Right renal cortex interstitium (tissue), 3 donors: ENCODE measurements around the gene KCNN2. TPM values are rescaled to one million over a fixed set of nuclear protein-coding genes. Genes with fewer than 3 reads are reported as not detected.
"Not testable (repeated sequence)": the region's sequence is repeated elsewhere in the genome, so short reads cannot be mapped to it uniquely, and the experiment has no call there.

ENCODE experiments used
- DNase-seq, 3 donors: peaks; one replicate each; pipeline ENCODE4 v3.0.0-alpha.2; 2013; ENCODE audit warnings: low read depth in 3 of 3, low spot score in 2 of 3
- polyA plus RNA-seq, 3 donors: library from polyadenylated mRNA; unstranded; fragments of 120-200 nt; gene quantifications; one replicate each; pipeline ENCODE4 v1.2.1, GENCODE V29; 2013; ENCODE audit not compliant: insufficient read length in 3 of 3

KCNN2 gene
- polyA plus RNA-seq, 3 donors: 4.8 to 7.1 (median 5.7) TPM

- peak in 2 of 3 donors; percentile 9 to 10 for DNase-seq
These were observed 56.6 kb downstream of the KCNN2 start for GRCh38 chr5:114418176-114419066.

- DNase-seq: no peak
These were observed 57.2 kb downstream of the KCNN2 start for GRCh38 chr5:114419067-114419388.

DNA sequence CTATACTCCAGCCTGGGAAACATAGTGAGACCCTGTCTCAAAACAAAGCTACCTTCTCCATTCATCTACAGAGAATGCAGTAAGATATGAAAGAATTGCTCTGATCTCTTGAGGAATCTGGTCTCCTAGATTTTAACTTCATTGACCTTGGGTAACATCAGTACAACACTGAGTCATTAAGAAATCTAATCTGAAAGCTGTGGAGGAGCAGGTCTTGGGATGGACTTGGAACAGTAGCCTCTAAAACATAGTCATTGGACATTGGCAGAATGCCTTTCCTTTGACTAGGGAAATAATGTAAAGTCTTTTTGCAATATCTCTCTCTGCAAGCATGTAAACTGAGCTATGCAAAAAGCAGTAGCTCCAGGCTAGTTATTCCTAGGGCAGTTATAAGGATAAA, 58.1 kb downstream of the KCNN2 start:
- no peak for DNase-seq

DNA sequence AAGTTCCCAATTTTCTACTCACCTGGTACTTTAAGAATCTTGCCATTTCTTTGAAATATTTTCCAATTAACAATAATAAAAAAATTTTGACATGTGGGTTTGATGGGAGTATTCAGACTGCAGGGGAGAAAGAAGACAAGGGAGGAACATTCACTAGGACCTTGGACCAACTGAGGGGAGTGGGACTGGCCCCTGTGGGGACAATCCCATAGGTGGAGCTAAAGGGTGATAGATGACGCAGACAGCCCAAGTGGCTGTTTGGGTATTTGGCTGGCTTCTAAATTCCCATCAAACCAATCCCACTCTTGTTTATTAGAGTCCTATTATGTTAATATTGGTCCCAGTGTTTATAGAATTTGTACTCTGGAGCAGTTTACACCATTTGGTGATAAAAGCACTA, 65.3 kb downstream of the KCNN2 start:
- no peak for DNase-seq

DNA sequence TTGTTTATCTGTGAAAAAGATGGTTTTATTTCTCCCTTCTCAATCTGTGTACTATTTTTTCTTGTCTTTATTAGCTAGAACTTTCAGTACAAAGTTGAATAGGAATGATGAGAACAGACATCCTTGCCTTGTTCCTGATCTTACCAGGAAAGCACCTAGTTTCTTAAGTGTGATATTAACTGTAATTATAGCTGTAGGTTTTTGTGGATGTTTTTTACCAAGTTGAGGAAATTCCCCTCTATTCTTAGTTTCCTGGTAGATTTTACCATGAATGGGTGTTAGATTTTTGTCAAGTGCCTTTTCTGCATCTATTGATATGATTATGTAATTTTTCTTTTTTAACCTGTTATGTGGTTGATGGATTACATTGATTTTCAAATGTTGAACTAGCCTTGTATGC, 68.7 kb downstream of the KCNN2 start:
- DNase-seq: no peak

GRCh38 chr5:114432684-114433083, 70.8 kb downstream of the KCNN2 start:
- not testable (repeated sequence) for DNase-seq

GRCh38 chr5:114434396-114435219, 72.7 kb downstream of the KCNN2 start:
- DNase-seq: no peak

DNA sequence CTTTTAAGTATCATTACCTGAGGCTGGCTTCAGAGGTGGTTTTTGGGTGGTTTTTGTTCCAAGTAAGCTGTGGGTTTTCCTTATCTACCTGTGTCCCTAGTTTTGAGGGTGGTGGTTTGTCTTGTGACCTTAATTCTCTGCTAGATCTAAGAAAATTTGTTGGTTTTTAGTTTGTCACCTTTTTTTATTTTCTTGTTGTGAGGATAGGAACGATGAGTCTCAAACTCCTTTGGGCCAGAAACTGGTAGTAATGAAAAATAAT, 73.3 kb downstream of the KCNN2 start:
- no peak for DNase-seq

DNA sequence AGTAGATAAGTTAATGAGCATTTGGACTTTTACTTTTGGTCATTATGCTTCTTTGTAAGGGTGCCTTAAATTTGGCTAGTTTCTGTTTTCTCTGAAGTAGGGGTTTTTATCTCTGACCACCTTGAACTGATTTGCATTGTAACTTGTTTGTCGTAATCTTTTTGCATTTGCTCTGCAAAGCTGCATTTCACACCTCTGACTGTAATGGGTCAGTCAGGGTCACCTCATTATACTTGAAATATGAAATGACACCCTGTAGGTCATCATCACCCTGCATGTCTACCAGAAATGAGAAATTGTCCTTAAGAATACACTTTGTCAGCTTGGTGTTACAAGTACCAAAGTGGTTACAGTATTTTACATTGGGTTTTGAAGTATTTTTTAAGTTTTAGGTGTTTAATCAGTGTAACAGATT, 74.0 kb downstream of the KCNN2 start:
- DNase-seq: no peak

DNA sequence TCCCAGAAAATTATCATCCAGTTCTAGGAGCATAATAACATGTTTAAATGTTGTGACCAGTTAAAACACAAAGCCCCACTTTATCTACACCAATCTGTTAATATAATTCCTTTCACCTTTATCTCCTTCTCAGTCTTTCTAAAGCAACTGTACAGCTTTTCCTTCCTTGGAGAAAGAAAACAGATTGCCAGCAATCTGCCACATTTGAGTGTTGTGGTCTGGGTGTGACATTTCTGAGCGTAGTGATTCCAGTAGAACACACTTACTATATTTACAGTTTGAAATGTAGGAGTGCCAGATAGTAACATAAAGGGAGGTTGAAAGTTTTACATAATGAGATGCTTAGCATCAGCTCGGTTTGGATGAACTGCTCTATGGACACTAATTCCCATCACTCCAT, 76.1 kb downstream of the KCNN2 start:
- no peak for DNase-seq

DNA sequence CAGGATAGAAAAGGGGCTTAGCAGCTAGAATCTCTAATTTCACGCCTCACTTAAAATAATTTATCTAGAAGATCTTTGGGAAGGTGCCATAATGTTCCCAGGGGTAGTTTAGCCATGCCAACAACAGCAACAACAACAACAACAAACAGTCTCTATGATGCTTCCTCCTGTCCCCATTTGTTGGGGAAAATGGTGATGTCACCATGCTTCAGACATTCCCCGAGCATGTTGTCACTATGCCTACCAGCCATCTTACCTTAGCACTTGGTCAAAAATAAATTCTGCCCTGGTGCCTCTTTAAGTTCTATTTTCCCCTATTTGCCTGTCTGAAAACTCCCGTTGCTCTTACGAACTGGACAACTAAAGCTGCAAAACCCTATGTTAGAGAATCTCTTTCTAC, 76.6 kb downstream of the KCNN2 start:
- DNase-seq: no peak

DNA sequence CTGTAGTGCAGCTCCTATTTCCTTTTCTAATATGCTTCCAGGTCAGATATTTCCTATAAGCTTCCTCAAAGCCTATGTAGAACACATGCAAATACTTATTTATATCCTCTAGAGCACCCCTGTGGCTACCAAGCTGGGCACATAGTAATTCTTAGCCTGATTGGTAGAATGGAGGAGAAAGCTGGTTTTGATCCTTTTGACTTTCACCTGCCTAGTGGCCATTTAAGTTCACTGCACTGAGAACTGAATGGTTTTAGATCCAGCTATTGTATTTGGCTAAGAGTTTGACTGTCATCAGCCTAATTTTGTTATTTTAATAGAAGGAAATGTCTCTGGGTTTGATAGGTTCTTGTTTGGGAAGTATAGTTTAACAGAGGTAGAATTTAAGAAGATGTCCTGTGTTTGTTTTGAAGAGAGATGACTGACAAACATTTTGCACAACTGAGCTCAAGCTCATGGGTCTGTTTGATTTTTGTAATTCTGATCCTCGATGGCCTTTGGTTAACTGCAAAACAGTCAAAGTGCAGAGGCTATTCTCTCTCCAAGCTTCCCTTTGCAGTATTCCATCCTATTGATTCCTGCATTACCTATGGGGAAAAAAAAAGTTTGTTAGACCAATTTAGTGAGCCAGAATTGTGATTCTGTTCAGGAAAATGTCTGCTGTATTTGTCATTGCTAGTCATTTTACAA, 85.4 kb downstream of the KCNN2 start:
- DNase-seq: no peak

- no peak for DNase-seq
These were observed 86.6 kb downstream of the KCNN2 start for GRCh38 chr5:114448481-114448880.

GRCh38 chr5:114449860-114450421, 88.1 kb downstream of the KCNN2 start:
- peak in 2 of 3 donors; percentile 24 to 54 for DNase-seq

- no peak for DNase-seq
These were observed 88.6 kb downstream of the KCNN2 start for GRCh38 chr5:114450437-114450836.

DNA sequence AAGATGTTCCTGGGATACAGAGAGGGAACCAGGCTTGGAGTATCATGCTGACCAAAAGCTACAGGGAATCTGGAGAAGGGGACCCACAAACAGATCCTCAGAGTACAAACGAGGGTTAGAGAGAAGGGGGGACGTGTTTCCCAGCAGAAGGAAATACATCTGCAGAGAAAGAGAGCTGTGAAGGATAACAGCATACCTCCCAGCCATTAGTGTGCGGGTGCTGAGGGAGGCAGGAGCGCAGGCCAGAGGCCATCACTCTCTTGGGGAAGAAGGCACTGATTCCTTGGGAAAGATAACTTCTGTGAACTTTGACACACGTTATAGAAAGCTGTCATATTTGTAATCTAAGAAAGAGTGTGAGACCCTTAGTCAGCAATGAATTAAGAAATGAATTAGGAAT, 96.9 kb downstream of the KCNN2 start:
- no peak for DNase-seq

- no peak for DNase-seq
These were observed 105.3 kb downstream of the KCNN2 start for GRCh38 chr5:114467171-114467570.

GRCh38 chr5:114467729-114468128, 105.9 kb downstream of the KCNN2 start:
- DNase-seq: no peak

GRCh38 chr5:114469372-114469771, 107.5 kb downstream of the KCNN2 start:
- no peak for DNase-seq

- no peak for DNase-seq
These were observed 109.7 kb downstream of the KCNN2 start for GRCh38 chr5:114471529-114471928.

- DNase-seq: no peak
These were observed 111.7 kb downstream of the KCNN2 start for GRCh38 chr5:114473541-114473940.
